ENCODE measurements around the gene CTTN. TPM values are rescaled to one million over a fixed set of nuclear protein-coding genes. Genes with fewer than 3 reads are reported as not detected.
A peak's percentile ranks its signal among the peaks of the same experiment; 100 is the strongest.

Gene CTTN
- total RNA-seq, 1 donor from 2014 or later, result 227 TPM

DNA sequence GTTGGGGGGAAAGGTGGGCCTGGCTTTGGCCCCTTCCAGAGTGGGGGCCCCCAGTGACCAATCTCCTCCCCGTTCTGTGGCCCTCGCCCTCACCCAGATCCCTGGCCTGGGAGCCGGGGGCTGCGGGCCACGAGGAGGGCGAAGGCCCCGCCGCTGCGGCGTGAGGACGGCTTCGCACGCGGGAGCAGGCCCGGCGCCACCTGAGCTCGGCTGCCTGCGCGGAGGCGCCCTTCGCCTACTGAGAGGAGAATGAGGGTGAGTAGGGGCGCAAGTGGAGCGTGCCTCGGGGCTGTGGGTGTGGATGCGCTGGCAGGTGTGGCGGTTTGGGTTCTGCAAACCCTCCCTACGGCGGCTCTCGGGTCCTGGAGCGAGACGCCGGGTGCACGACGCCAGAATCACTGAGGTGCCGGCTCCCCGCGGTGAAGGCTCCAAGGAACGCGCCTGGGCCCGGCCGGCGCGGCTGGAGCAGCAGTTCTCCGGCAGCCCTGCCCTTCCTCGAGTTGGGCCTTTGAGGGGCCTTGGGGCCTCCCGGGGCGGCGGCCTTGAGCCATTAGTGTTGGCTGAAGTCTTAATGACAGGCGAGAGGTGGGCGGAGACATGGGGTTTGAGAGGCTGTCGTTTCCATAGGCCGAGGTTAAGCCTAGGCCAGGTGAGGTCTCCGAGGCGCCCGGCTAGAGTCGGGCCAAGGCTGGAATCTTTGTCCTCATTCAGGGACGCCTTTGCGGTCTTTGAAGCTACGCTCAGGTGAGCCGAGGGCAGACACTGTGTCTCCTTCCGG is 65.3 kb downstream of the CTTN start:
- TF ChIP-seq POLR2A (IDR thresholded peaks at IDR 0.05) (no peak), POLR2AphosphoS5 (IDR thresholded peaks at IDR 0.05; ENCODE audit: insufficient read depth in 1 of 2, low read depth in 1 of 2) (no peak)
- TF ChIP-seq, protein P1, sequence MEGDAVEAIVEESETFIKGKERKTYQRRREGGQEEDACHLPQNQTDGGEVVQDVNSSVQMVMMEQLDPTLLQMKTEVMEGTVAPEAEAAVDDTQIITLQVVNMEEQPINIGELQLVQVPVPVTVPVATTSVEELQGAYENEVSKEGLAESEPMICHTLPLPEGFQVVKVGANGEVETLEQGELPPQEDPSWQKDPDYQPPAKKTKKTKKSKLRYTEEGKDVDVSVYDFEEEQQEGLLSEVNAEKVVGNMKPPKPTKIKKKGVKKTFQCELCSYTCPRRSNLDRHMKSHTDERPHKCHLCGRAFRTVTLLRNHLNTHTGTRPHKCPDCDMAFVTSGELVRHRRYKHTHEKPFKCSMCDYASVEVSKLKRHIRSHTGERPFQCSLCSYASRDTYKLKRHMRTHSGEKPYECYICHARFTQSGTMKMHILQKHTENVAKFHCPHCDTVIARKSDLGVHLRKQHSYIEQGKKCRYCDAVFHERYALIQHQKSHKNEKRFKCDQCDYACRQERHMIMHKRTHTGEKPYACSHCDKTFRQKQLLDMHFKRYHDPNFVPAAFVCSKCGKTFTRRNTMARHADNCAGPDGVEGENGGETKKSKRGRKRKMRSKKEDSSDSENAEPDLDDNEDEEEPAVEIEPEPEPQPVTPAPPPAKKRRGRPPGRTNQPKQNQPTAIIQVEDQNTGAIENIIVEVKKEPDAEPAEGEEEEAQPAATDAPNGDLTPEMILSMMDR (IDR thresholded peaks at IDR 0.05), result no peak
- Histone ChIP-seq H3K27ac (no peak overlapping the region), H3K36me3 (no peaks in the 10 kb centered on the region), H3K4me1 (no peaks in the 10 kb centered on the region), H3K4me3 (no peak overlapping the region), H3K27me3 (no peaks in the 10 kb centered on the region), H3K9me3 (no peaks in the 10 kb centered on the region)
- no peak for DNase-seq (ENCODE audit: extremely low spot score in 2 of 2)
- intact Hi-C loops (cut with DNase I), result loop anchor here (10.0 kb wide), 1 partner anchor 301 kb away; no protein-coding TSS in a partner anchor

DNA sequence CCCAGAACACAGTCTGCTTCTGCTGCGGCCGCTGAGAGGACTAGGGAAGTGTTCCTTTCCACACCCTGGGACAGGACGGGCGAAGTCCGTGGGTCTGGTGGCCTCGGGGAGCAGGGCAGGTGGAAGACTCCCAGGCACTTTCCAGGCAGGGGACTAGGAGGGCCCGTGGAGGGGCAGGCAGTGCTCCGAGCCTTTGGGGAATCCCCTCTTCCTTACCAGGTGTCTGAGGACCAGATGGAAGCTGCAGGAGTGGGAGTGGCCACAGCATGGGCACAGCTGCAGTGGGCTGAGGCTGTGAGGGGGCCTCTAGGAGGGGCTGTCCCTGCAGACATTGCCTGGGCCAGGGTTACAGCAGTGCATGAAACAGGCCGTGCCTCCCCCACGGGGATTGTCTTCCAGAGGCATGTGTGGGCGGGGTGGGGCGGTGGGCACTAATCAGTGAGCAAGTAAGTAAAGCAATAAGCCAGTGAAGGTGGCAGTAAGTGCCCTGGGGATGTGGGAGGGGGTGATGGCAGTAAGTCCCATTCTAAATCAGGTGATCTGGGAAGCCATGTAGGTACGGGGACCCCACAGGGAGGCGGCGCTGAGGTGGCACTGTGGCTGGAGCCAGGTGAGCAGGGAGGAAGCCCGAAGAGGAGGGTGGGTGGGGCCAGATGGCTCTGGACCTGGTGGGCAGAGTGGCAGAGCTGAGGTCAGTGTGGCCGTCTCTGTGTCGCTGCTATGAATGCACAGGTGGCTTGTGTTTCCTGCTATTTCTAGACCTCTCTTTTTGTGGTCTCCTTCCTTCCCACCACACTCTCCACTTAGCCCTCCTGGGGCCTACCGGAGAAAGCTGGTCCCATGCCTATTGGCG is 66.4 kb downstream of the CTTN start:
- H3K27me3 ChIP-seq, result no peaks in the 10 kb centered on the region
- TF ChIP-seq POLR2A (IDR thresholded peaks at IDR 0.05), result no peak
- no peak for TF ChIP-seq POLR2AphosphoS5 (IDR thresholded peaks at IDR 0.05; ENCODE audit: insufficient read depth in 1 of 2, low read depth in 1 of 2)
- intact Hi-C loops (cut with DNase I), result loop anchor here (10.0 kb wide), 1 partner anchor 300 kb away; no protein-coding TSS in a partner anchor
- no peaks in the 10 kb centered on the region for H3K4me1 ChIP-seq
- H3K9me3 ChIP-seq, result no peaks in the 10 kb centered on the region
- DNase-seq (ENCODE audit: extremely low spot score in 2 of 2), result no peak
- no peak overlapping the region for H3K27ac ChIP-seq
- H3K36me3 ChIP-seq, result no peaks in the 10 kb centered on the region
- H3K4me3 ChIP-seq, result no peak overlapping the region

DNA sequence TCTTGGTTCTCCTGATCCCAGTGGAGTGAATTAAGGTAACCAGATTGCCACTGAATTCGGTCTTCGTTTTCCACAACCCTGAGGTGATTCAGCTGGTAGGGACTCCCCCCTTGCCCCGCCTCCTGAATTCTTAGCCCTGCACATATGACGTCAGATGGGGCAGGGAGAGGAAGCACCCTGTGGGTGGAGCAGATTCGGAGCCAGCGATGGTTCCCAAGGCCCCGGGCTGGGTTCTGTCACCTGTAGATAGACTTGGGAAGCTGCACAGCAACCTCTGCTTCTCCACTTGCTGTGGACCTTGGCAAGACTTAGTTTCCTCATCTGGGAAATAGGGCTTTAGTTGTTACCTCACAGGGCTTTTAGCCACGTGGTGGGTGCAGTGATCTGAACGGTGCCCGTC is 67.8 kb downstream of the CTTN start:
- Histone ChIP-seq H3K36me3 (no peaks in the 10 kb centered on the region), H3K27me3 (no peaks in the 10 kb centered on the region), H3K27ac (no peak overlapping the region), H3K4me1 (no peaks in the 10 kb centered on the region), H3K9me3 (no peaks in the 10 kb centered on the region), H3K4me3 (no peak overlapping the region)
- no peak for DNase-seq (ENCODE audit: extremely low spot score in 2 of 2)
- no peak for TF ChIP-seq POLR2A (IDR thresholded peaks at IDR 0.05)
- TF ChIP-seq, protein P1 (IDR thresholded peaks at IDR 0.05), result no peak
- no peak for TF ChIP-seq POLR2AphosphoS5 (IDR thresholded peaks at IDR 0.05; ENCODE audit: insufficient read depth in 1 of 2, low read depth in 1 of 2)
- intact Hi-C loops (cut with DNase I), result loop anchor here (10.0 kb wide), 1 partner anchor 299 kb away; no protein-coding TSS in a partner anchor

DNA sequence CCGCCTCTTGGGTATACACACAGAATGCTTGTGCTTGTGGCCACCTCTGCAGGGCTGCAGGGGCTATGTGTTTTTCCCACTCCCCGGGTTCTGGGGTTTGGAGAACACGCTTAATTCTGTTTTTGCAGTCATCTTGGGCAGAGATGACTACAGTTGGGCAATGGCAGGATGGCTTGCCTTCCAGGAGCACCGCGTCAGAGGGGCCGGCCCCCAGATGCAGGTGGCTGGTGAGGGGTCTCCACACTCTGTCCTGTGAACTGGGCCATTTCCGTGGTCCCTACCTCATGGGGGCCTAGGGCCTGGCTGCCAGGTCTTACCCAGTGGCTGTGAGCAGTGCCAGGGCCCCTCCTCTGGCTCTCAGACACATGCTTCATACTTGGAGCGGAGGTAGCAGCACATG is 68.3 kb downstream of the CTTN start:
- Histone ChIP-seq H3K9me3 (no peaks in the 10 kb centered on the region), H3K4me3 (no peak overlapping the region), H3K27me3 (no peaks in the 10 kb centered on the region), H3K36me3 (no peaks in the 10 kb centered on the region), H3K4me1 (no peaks in the 10 kb centered on the region), H3K27ac (no peak overlapping the region)
- TF ChIP-seq POLR2AphosphoS5 (IDR thresholded peaks at IDR 0.05; ENCODE audit: insufficient read depth in 1 of 2, low read depth in 1 of 2), result no peak
- TF ChIP-seq, protein P1 (IDR thresholded peaks at IDR 0.05), result no peak
- intact Hi-C loops (cut with DNase I), result loop anchor here (10.0 kb wide), 1 partner anchor 298 kb away; no protein-coding TSS in a partner anchor
- no peak for DNase-seq (ENCODE audit: extremely low spot score in 2 of 2)

DNA sequence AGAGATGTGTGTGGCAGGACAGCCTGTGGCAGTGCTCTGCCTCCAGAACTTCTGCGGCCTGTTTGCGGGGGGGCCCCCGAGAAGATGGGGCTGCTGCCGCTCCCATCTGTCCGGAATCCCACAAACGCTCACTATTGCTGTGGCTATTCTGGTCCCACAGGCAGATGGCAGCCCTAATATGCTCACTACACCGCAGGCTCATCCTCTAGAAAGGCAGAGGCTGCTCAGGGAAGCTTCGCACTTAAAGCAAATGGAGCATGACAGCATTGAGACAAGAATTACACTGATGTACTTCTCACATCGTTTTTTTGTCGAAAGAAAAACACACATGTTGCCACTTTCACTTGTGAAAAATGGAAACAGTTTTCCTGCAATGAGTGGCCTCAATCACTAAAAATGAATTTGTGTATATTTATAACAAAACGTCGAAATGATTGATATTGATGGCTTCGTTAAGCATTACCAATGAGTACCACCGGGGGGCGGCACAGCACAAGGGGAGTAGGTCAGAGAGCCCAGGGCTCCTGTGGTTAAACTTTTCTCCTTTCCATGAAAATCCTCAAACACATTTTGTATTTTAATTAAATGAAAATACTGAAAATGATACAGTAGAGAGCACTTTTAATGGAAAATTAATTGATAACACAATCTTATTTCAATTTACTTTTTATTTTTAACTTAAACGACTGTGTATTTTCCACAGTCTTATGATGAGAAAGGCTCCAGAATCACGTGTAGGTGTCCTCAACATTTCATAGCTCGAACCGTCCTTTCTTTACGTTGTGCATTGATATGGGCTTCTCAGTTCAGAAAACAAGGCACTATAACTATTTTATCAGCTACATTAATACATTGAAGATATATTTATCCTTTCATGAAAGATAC is 69.1 kb downstream of the CTTN start:
- DNase-seq (ENCODE audit: extremely low spot score in 2 of 2), result no peak
- Histone ChIP-seq H3K36me3 (no peaks in the 10 kb centered on the region), H3K4me1 (no peaks in the 10 kb centered on the region), H3K27me3 (no peaks in the 10 kb centered on the region), H3K27ac (no peak overlapping the region), H3K4me3 (no peak overlapping the region), H3K9me3 (no peaks in the 10 kb centered on the region)
- intact Hi-C loops (cut with DNase I), result loop anchor here (10.0 kb wide), 1 partner anchor 297 kb away; no protein-coding TSS in a partner anchor
- TF ChIP-seq, protein P1 (IDR thresholded peaks at IDR 0.05), result peak; percentile 37 to 67 (median 66)
- TF ChIP-seq POLR2AphosphoS5 (IDR thresholded peaks at IDR 0.05; ENCODE audit: insufficient read depth in 1 of 2, low read depth in 1 of 2), result no peak
